ENCODE measurements around the gene HDAC4. TPM values are rescaled to one million over a fixed set of nuclear protein-coding genes. Genes with fewer than 3 reads are reported as not detected.

HDAC4 gene
- total and polyA plus RNA-seq, 10 of the 15 experiments (the other 5 are each of a cell fraction or from before 2014, with no cell fraction given) = 0.22 to 15.7 (median 4.8) TPM

DNA sequence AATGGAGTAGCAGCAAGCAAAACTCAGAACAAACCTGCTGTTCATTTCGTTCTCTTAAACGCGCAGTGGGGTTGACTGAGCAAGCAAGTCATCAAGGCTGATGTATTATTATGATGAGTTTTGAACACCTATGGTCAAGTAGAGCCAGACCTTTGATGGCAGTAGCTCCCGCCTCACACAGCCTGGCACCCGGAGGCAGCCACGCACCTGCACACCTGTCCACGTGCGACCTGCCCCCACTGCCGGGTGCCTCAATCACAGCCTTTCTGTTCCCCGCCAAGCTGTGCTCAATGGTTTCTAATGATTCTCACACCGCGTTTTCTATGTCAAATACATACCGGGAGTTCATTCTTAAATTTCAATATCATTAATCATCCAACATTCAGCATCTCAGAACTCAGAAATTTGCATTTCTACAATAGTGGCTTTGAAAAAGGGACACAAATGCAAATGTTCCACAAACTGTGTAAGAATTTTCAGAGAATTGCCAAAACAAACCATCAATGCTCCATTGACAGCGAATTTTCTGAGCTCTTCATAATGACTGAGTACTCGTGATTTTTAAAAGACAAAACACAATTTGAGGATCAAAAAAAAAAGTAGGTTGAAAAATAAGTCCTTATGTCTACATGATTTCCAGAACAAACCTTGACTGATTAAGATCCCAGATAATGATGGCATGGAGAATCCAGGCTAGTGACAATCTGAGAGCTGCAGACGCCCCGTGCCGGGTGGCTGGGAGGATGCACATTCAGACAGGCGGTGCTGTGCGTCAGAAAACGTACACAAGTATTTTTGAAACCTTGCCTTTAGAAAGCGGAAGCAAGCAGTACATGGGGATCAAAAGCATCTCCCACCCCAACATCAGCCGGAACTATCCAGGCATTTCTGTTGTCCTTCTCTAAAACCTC is 56.6 kb downstream of the HDAC4 start:
- Histone ChIP-seq H3K36me3 (ENCODE audit: control insufficient read depth in 2 of 2, insufficient read depth in 2 of 2, low read length in 1 of 2) (no peaks in the 10 kb centered on the region), H3K27me3 (replicated peaks in 1 of 2; ENCODE audit: control insufficient read depth in 2 of 2, insufficient read depth in 2 of 2, low read length in 1 of 2) (no peaks in the 10 kb centered on the region), H3K79me2 (ENCODE audit: control insufficient read depth, insufficient read depth, low read length) (no peaks in the 10 kb centered on the region), H3K9ac (ENCODE audit: control insufficient read depth, insufficient read depth, low read length) (no peak overlapping the region), H3K4me3 (no peak overlapping the region), H3K27ac (ENCODE audit: control insufficient read depth, insufficient read depth) (no peak overlapping the region), H3K9me3 (replicated peaks; ENCODE audit: control insufficient read depth, insufficient read depth, low read length) (no peaks in the 10 kb centered on the region; the same call in 2 of the 3 replicates), H2AFZ (ENCODE audit: control insufficient read depth, low read depth, low read length) (no peak overlapping the region), H3K4me1 (ENCODE audit: control insufficient read depth, insufficient read depth, low read length) (peaks cover 7% of the 10 kb centered on the region), H3K4me2 (ENCODE audit: control insufficient read depth, insufficient read depth) (no peak overlapping the region), H4K20me1 (ENCODE audit: control insufficient read depth, insufficient read depth) (peaks cover 3% of the 10 kb centered on the region; the same call in 1 of the 2 replicates)
- BruUV-seq (replicated peaks) = no TSS peak
- 97% methylated on average over 21 of the region's 23 CpGs for WGBS (ENCODE audit: insufficient coverage, insufficient replicate concordance, low lambda C conversion rate, missing lambda C conversion rate)
- ChIA-PET RAD21 (ENCODE audit: unreplicated experiment) (no interaction called here), SMC1A (ENCODE audit: uncharacterized antibody, unreplicated experiment) (interaction anchor here (1.0 kb wide), 1 partner anchor 37 kb away, joined by 3 read pairs; no protein-coding TSS in a partner anchor), CTCF (no interaction called here), POLR2A (no interaction called here)
- FAIRE-seq (no peak), DNase-seq (ENCODE audit: low read depth, low spot score) (no peak), ATAC-seq (no peak)
- intact Hi-C loops (cut with micrococcal nuclease; ENCODE audit: unreplicated experiment) (no loop called here), in situ Hi-C loops (cut with MboI) (no loop called here)
- TF ChIP-seq GATAD2B (conservative IDR thresholded peaks at IDR 0.05; ENCODE audit: low read depth) (no peak), CBX5 (IDR thresholded peaks at IDR 0.05; ENCODE audit: low read depth) (no peak), TCF12 (IDR thresholded peaks at IDR 0.05; ENCODE audit: low read depth, low read length) (no peak), NR2C1 (IDR thresholded peaks at IDR 0.05) (no peak)
- TF ChIP-seq, protein P1, sequence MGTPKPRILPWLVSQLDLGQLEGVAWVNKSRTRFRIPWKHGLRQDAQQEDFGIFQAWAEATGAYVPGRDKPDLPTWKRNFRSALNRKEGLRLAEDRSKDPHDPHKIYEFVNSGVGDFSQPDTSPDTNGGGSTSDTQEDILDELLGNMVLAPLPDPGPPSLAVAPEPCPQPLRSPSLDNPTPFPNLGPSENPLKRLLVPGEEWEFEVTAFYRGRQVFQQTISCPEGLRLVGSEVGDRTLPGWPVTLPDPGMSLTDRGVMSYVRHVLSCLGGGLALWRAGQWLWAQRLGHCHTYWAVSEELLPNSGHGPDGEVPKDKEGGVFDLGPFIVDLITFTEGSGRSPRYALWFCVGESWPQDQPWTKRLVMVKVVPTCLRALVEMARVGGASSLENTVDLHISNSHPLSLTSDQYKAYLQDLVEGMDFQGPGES (IDR thresholded peaks at IDR 0.05) = no peak
- TF ChIP-seq, protein P2, sequence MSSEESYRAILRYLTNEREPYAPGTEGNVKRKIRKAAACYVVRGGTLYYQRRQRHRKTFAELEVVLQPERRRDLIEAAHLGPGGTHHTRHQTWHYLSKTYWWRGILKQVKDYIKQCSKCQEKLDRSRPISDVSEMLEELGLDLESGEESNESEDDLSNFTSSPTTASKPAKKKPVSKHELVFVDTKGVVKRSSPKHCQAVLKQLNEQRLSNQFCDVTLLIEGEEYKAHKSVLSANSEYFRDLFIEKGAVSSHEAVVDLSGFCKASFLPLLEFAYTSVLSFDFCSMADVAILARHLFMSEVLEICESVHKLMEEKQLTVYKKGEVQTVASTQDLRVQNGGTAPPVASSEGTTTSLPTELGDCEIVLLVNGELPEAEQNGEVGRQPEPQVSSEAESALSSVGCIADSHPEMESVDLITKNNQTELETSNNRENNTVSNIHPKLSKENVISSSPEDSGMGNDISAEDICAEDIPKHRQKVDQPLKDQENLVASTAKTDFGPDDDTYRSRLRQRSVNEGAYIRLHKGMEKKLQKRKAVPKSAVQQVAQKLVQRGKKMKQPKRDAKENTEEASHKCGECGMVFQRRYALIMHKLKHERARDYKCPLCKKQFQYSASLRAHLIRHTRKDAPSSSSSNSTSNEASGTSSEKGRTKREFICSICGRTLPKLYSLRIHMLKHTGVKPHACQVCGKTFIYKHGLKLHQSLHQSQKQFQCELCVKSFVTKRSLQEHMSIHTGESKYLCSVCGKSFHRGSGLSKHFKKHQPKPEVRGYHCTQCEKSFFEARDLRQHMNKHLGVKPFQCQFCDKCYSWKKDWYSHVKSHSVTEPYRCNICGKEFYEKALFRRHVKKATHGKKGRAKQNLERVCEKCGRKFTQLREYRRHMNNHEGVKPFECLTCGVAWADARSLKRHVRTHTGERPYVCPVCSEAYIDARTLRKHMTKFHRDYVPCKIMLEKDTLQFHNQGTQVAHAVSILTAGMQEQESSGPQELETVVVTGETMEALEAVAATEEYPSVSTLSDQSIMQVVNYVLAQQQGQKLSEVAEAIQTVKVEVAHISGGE (CRISPR knock-in tag; IDR thresholded peaks at IDR 0.05) = no peak

All from GM12878 (cell line).